Measurements from ENCODE around the gene APOLD1.

Gene APOLD1

GRCh38 chr12:12839873-12840579 lies 54.6 kb downstream of the APOLD1 start:
- H3K27me3 Mint-ChIP-seq = no peaks in the 10 kb centered on the region
- DNase-seq (ENCODE audit: low spot score in 2 of 2) (no peak), ATAC-seq (replicated peaks; ENCODE audit: extremely low read depth, poor library complexity, severe bottlenecking) (no peak)
- H3K9me3 Mint-ChIP-seq = no peaks in the 10 kb centered on the region
- peaks cover 5% of the 10 kb centered on the region for H3K36me3 Mint-ChIP-seq (ENCODE audit: insufficient read depth)
- H3K4me1 Mint-ChIP-seq = peaks cover 11% of the 10 kb centered on the region
- no peak overlapping the region for H3K4me3 Mint-ChIP-seq
- H3K27ac Mint-ChIP-seq (ENCODE audit: low read depth) = no peak overlapping the region

GRCh38 chr12:12840580-12840899 lies 55.1 kb downstream of the APOLD1 start:
- Mint-ChIP-seq H3K9me3 (no peaks in the 10 kb centered on the region), H3K4me1 (peaks cover 11% of the 10 kb centered on the region), H3K4me3 (no peak overlapping the region), H3K27me3 (no peaks in the 10 kb centered on the region), H3K27ac (ENCODE audit: low read depth) (no peak overlapping the region), H3K36me3 (ENCODE audit: insufficient read depth) (peaks cover 5% of the 10 kb centered on the region)
- no peak for DNase-seq (ENCODE audit: low spot score in 2 of 2)
- ATAC-seq (replicated peaks; ENCODE audit: extremely low read depth, poor library complexity, severe bottlenecking) = no peak

Data from central memory CD8-positive, alpha-beta T cell (primary cell).